Endothelial cell (in vitro differentiated cells): ENCODE measurements around the gene MACROD2. TPM values are rescaled to one million over a fixed set of nuclear protein-coding genes. Genes with fewer than 3 reads are reported as not detected.

ENCODE experiments used
- DNase-seq: peaks from one replicate; pipeline ENCODE4 v3.0.0; 2021; ENCODE audit warnings: low spot score
- H3K27ac Mint-ChIP-seq: one replicate; pipeline ENCODE4 v1.8.0; 2021; ENCODE audit warnings: mixed read lengths, inconsistent platforms; ENCODE audit not compliant: unreplicated experiment
- H3K27me3 Mint-ChIP-seq: one replicate; pipeline ENCODE4 v1.8.0; 2021; ENCODE audit warnings: mild to moderate bottlenecking, moderate library complexity, mixed read lengths, inconsistent platforms; ENCODE audit not compliant: unreplicated experiment
- H3K36me3 Mint-ChIP-seq: one replicate; pipeline ENCODE4 v1.8.0; 2021; ENCODE audit warnings: mild to moderate bottlenecking, low read depth, mixed read lengths, inconsistent platforms; ENCODE audit not compliant: unreplicated experiment
- H3K4me1 Mint-ChIP-seq: one replicate; pipeline ENCODE4 v1.8.0; 2021; ENCODE audit warnings: mild to moderate bottlenecking, mixed read lengths, inconsistent platforms; ENCODE audit not compliant: unreplicated experiment
- H3K4me3 Mint-ChIP-seq: one replicate; pipeline ENCODE4 v1.8.0; 2021; ENCODE audit warnings: mild to moderate bottlenecking, mixed read lengths, inconsistent platforms; ENCODE audit not compliant: unreplicated experiment
- H3K9me3 Mint-ChIP-seq: one replicate; pipeline ENCODE4 v1.8.0; 2021; ENCODE audit warnings: mixed read lengths, inconsistent platforms; ENCODE audit not compliant: unreplicated experiment
- total RNA-seq: library from RNA; stranded (reverse); fragmentation: NEBNext Ultra II Directional; extraction: Animal tissue kit (Norgen Biotek cat#: 25700); gene quantifications from one replicate; pipeline ENCODE4 v1.2.1, GENCODE V29; 2021; ENCODE audit not compliant: unreplicated experiment
- TF ChIP-seq, protein P1 (sequence below): fragments of 200-600 bp; sonication (generic); IDR thresholded peaks from one replicate; pipeline ENCODE4 v1.5.0; 2021; ENCODE audit warnings: antibody characterized with exemption; ENCODE audit not compliant: unreplicated experiment

Gene MACROD2
- total RNA-seq, 1 donor from 2014 or later = 6.4 TPM

DNA sequence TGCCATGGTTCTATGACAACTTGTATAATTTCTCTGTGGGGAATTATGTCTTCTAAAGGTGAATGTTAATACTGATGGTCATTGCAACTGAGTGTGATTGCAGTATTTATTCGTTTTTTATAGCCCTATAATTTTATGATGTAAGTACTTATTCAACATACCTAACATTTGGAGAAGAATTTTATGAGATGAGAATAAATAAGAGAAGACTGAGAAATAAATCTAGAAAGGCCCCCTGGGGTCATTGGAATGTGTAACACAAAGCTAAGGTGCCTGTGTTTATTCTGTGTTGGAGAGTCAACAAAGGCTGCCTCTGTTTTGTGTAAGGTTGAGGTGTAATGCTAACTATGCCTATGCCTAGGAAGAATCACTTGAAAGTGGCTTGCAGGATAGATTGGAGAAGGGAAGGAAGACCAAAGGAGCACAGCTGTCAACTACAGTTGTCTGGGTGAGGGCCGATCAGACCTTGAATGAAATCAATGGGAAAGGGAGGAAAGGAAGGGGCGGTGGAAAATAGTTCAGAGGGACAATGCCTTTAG is 1501.3 kb downstream of the MACROD2 start:
- TF ChIP-seq, protein P1, sequence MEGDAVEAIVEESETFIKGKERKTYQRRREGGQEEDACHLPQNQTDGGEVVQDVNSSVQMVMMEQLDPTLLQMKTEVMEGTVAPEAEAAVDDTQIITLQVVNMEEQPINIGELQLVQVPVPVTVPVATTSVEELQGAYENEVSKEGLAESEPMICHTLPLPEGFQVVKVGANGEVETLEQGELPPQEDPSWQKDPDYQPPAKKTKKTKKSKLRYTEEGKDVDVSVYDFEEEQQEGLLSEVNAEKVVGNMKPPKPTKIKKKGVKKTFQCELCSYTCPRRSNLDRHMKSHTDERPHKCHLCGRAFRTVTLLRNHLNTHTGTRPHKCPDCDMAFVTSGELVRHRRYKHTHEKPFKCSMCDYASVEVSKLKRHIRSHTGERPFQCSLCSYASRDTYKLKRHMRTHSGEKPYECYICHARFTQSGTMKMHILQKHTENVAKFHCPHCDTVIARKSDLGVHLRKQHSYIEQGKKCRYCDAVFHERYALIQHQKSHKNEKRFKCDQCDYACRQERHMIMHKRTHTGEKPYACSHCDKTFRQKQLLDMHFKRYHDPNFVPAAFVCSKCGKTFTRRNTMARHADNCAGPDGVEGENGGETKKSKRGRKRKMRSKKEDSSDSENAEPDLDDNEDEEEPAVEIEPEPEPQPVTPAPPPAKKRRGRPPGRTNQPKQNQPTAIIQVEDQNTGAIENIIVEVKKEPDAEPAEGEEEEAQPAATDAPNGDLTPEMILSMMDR = no peak
- Mint-ChIP-seq H3K9me3 (no peaks in the 10 kb centered on the region), H3K27me3 (peaks cover 4% of the 10 kb centered on the region), H3K4me3 (no peak overlapping the region), H3K27ac (no peak overlapping the region), H3K4me1 (no peaks in the 10 kb centered on the region), H3K36me3 (no peaks in the 10 kb centered on the region)
- DNase-seq = no peak

DNA sequence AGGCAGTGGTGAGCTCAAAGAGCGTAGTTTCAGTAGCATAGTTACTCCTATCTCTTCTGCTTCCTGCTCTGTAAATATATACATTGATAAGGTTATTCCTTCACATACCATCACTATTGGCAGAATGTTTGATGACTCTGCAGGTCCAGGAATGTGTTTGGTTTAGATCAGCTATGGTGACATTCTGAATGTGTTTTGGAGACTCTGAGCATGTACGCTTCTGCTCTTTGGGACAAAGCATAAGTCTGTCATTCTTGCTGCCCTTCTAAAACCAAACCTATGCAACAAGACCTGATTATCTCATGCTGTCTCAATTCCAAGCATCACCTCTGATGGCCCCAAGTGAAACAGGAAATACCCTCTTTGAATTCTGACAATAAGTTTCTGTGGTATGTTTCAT is 1503.6 kb downstream of the MACROD2 start:
- no peak overlapping the region for H3K4me3 Mint-ChIP-seq
- H3K36me3 Mint-ChIP-seq = no peaks in the 10 kb centered on the region
- no peak overlapping the region for H3K27ac Mint-ChIP-seq
- H3K9me3 Mint-ChIP-seq = no peaks in the 10 kb centered on the region
- TF ChIP-seq, protein P1 = no peak
- no peaks in the 10 kb centered on the region for H3K4me1 Mint-ChIP-seq
- DNase-seq = no peak
- peaks cover 4% of the 10 kb centered on the region for H3K27me3 Mint-ChIP-seq

DNA sequence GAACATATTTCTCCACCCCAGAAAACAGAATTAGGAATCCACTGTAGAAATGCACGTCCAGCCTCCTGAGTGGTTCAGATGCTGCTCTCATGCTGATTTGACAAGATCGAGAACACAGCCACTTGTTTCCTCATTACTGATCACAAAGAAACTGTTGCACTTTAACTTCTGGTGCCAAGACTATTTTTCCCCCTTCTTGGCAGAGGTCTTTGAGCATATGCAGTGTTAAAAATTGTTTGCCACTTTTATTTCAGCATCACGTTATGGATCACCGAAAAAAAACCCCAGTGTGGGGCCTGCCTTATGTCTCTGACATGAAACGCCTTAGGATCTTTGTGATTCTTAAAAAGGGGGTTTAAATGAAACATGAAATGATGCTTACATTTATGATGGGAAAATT is 1511.0 kb downstream of the MACROD2 start:
- TF ChIP-seq, protein P1 = no peak
- no peaks in the 10 kb centered on the region for H3K27me3 Mint-ChIP-seq
- H3K4me3 Mint-ChIP-seq = no peak overlapping the region
- no peak for DNase-seq
- H3K36me3 Mint-ChIP-seq = no peaks in the 10 kb centered on the region
- no peak overlapping the region for H3K27ac Mint-ChIP-seq
- no peaks in the 10 kb centered on the region for H3K4me1 Mint-ChIP-seq
- no peaks in the 10 kb centered on the region for H3K9me3 Mint-ChIP-seq

DNA sequence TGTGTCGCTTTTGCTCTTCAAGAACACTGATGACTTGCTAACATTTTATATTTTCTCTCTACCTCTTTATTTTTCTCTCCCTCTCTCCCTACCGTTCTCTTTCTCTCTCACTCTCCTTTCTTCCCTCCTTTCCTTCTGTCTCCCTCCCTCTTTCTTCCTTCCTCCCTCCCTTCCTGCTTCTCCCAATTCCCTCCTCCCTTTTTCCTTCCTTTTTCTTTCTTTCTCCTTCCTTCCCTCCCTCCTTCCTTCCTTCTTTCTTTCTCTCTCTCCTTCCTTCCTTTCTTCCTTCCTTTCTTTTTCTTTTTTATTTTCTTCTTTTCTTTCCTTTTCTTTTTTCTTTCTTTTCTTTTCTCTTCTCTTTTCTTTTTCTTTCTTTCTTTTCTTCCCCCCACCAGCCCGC is 1511.8 kb downstream of the MACROD2 start:
- no peak overlapping the region for H3K27ac Mint-ChIP-seq
- no peaks in the 10 kb centered on the region for H3K9me3 Mint-ChIP-seq
- no peaks in the 10 kb centered on the region for H3K36me3 Mint-ChIP-seq
- no peak overlapping the region for H3K4me3 Mint-ChIP-seq
- no peaks in the 10 kb centered on the region for H3K4me1 Mint-ChIP-seq
- no peaks in the 10 kb centered on the region for H3K27me3 Mint-ChIP-seq
- no peak for DNase-seq
- TF ChIP-seq, protein P1 = no peak

DNA sequence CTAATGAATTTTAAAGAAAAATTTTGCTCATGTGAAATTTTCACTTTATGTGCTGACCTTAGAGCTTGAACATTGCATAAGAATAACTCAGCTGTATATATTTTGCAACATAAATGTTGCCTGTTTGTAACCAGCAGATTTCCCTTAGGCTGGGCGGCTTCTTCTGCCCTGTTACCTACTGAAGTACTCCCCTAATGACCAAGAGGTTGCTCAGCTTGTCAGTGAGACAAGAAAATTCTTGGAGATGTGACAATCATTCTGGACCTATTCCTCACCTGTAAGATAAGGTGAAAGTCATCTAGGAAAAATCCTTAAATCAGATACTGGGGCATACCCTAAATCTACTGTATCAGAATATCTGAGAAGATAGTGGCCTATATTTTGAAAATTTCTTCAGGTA is 1516.2 kb downstream of the MACROD2 start:
- no peak for DNase-seq
- Mint-ChIP-seq H3K9me3 (no peaks in the 10 kb centered on the region), H3K27ac (no peak overlapping the region), H3K4me3 (no peak overlapping the region), H3K36me3 (no peaks in the 10 kb centered on the region), H3K27me3 (no peaks in the 10 kb centered on the region), H3K4me1 (no peaks in the 10 kb centered on the region)
- TF ChIP-seq, protein P1 = no peak
